Erythroblast (primary cell): ENCODE measurements around the gene CFAP251.

Experiments
- GATA1 ChIP-seq: IDR thresholded peaks from 2 replicates; pipeline ENCODE4 v1.6.1; 2011; ENCODE audit warnings: low read depth, mild to moderate bottlenecking, control low read depth, low read length, moderate library complexity
- POLR2A ChIP-seq: IDR thresholded peaks from 2 replicates; pipeline ENCODE4 v1.6.1; 2011; ENCODE audit warnings: mild to moderate bottlenecking, low read length

DNA sequence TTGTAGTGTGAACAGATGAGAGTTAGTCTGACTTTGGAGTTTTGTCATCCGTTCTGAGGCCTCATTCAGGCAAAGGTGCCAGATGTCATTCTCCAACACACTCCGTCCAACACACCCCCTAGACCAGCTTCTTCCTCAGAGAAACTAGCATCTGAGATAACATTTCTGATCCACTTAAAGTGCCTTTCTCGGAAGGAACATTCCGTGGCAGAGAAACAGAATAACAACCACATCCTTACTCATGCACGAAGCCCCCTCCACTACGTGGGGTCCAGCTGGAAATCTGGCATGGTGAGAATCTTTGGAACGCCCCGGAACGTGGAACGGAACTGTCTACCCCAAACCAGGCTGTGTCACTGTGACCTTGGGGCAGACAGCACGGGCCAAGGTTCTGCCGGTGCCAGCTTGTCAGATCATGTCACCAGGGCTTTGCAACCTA lies 86.3 kb downstream of the CFAP251 start:
- TF ChIP-seq POLR2A (no peak), GATA1 (no peak)
